Stomach (tissue), 9 donors: ENCODE data around the gene PKN3. TPM values are rescaled to one million over a fixed set of nuclear protein-coding genes. Genes with fewer than 3 reads are reported as not detected.

Source experiments
- DNase-seq, 2 donors: peaks; one replicate each; pipeline versions ENCODE4 v3.0.0 to v3.0.0-alpha.2; 2013 to 2019
- H3K27ac ChIP-seq, 5 donors: fragments of 200-600 bp in 4 of 5; sonication (generic) in 4 of 5; one replicate each; pipeline ENCODE4 v1.5.1; 2013 to 2019; ENCODE audit warnings: mild to moderate bottlenecking in 1 of 5, moderate library complexity in 1 of 5
- H3K27me3 ChIP-seq, 3 donors: fragments of 200-600 bp; sonication (generic); one replicate each; pipeline ENCODE4 v1.5.1; 2017 to 2019; ENCODE audit warnings: mixed run types in 1 of 3
- H3K36me3 ChIP-seq, 4 donors: fragments of 200-600 bp; sonication (generic); 1 replicate in 3 of 4; 2 replicates in 1 of 4; pipeline ENCODE4 v1.5.1; 2016 to 2019
- H3K4me1 ChIP-seq, 4 donors: fragments of 200-600 bp; sonication (generic); one replicate each; pipeline ENCODE4 v1.5.1; 2016 to 2019
- H3K4me3 ChIP-seq, 4 donors: fragments of 200-600 bp; sonication (generic) in 3 of 4; one replicate each; pipeline ENCODE4 v1.5.1; 2016 to 2019; ENCODE audit warnings: mild to moderate bottlenecking in 1 of 4
- H3K9me3 ChIP-seq, 4 donors: fragments of 200-600 bp; sonication (generic); one replicate each; pipeline ENCODE4 v1.5.1; 2016 to 2019
- EP300 ChIP-seq: sonication (generic); formaldehyde crosslinking; IDR thresholded peaks from one replicate; pipeline ENCODE4 v1.6.1; 2017; ENCODE audit warnings: antibody characterized with exemption
- POLR2A ChIP-seq, 4 donors: fragments of 450-650 bp; IDR thresholded peaks; one replicate each; pipeline ENCODE4 v1.6.1; 2016; ENCODE audit warnings: antibody characterized with exemption in 4 of 4, control low read depth in 2 of 4, mild to moderate bottlenecking in 1 of 4, moderate library complexity in 1 of 4
- POLR2AphosphoS5 ChIP-seq, 3 donors: sonication (generic); formaldehyde crosslinking; IDR thresholded peaks; one replicate each; pipeline ENCODE4 v1.6.1; 2016; ENCODE audit warnings: antibody characterized with exemption in 3 of 3
- WGBS, 5 donors: extraction: QIAGEN DNeasy Blood & Tissue Kit in 3 of 5; methylation state at CpG; one replicate each; pipeline versions ENCODE4 v1.1.5 to v1.1.7; 2013 to 2018; 5-methylcytosine and 5-hydroxymethylcytosine counted together
- intact Hi-C: fragments of 100-400 bp; cut with DNase I; formaldehyde crosslinking; loops from one replicate; pipeline ENCODE4 v1.15.1; 2023; ENCODE audit warnings: low total_unique reads
- polyA plus RNA-seq, 3 donors: library from polyadenylated mRNA; stranded (reverse); fragments of 200-250 nt; gene quantifications; one replicate each; pipeline ENCODE4 v1.2.3, GENCODE V29; 2013
- total RNA-seq, 5 donors: library from RNA; depleted of rRNA; stranded (reverse); fragments of >200 nt; gene quantifications; one replicate each; pipeline versions ENCODE4 v1.1.0 to v1.2.3, GENCODE V29; 2014 to 2016
- TF ChIP-seq, protein P1 (sequence below), 7 experiments: fragments of 450-650 bp in 4 of 7; fragments of 200-600 bp in 3 of 7; sonication (generic) in 3 of 7; IDR thresholded peaks; one replicate each; pipeline ENCODE4 v1.5.1; 2016 to 2019; ENCODE audit warnings: antibody characterized with exemption in 7 of 7, control low read depth in 2 of 7, mild to moderate bottlenecking in 1 of 7
- donor health status: healthy with polysubstance abuse.
- donor health status: Bipolar disorder and iron deficiency.
- donor health status: healthy.

Gene PKN3
- total and polyA plus RNA-seq, 8 donors, result 5.0 to 23.2 (median 8.5) TPM

DNA sequence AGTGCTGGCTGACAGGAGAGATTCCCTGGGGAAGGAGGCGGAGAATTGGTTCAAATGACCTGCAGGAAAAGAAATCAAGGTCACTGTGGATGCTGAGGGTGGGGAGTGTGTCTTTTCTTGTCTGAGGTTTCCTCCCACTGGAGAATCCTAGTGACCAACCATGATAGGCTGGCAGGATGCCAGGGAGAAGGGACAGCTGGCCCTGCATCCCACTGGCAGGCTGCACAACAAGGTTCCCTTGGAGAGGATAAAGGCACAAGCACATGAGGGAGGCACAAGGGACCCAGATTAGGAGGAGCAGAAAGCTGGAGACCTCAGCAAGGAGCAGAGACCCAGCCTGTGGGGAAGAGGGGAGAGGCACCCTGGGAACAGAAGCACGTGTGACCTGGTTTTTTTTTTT, 33.1 kb downstream of the PKN3 start:
- TF ChIP-seq EP300 (no peak), POLR2A (IDR thresholded peaks at IDR 0.05) (no peak), POLR2AphosphoS5 (IDR thresholded peaks at IDR 0.05) (no peak)
- TF ChIP-seq, protein P1, sequence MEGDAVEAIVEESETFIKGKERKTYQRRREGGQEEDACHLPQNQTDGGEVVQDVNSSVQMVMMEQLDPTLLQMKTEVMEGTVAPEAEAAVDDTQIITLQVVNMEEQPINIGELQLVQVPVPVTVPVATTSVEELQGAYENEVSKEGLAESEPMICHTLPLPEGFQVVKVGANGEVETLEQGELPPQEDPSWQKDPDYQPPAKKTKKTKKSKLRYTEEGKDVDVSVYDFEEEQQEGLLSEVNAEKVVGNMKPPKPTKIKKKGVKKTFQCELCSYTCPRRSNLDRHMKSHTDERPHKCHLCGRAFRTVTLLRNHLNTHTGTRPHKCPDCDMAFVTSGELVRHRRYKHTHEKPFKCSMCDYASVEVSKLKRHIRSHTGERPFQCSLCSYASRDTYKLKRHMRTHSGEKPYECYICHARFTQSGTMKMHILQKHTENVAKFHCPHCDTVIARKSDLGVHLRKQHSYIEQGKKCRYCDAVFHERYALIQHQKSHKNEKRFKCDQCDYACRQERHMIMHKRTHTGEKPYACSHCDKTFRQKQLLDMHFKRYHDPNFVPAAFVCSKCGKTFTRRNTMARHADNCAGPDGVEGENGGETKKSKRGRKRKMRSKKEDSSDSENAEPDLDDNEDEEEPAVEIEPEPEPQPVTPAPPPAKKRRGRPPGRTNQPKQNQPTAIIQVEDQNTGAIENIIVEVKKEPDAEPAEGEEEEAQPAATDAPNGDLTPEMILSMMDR (IDR thresholded peaks at IDR 0.05), result no peak
- Histone ChIP-seq H3K4me1 (peaks cover 0 to 4% (median 0%) of the 10 kb centered on the region in 4 donors), H3K27ac (no peak overlapping the region), H3K9me3 (no peaks in the 10 kb centered on the region), H3K27me3 (no peaks in the 10 kb centered on the region), H3K36me3 (peaks cover 16 to 84% (median 81%) of the 10 kb centered on the region in 4 donors), H3K4me3 (no peak overlapping the region)
- 68 to 77% (median 75%) methylated on average over 2 of the region's 2 CpGs for WGBS, 5 donors
- no peak for DNase-seq
- intact Hi-C loops, result no loop called here

DNA sequence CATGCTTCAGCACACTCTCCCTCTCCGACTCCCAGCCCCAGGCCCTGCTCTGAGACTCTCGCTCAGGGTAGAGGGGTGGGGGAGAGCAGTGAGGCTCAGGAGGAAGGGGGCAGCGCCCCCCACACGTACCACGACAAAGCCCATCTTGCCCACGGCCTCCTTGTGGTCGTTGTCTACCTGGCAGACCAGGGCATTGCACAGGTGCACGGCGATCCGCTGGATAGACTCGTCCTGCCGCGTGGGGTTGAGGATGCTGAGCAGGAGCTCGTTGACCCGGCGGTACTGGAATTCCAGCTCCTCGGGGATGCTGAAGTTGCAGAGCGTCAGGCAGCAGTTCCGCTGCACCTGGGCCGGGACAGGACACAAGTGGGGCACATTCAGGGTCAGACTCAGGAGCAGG, 40.1 kb downstream of the PKN3 start:
- no peaks in the 10 kb centered on the region for H3K27me3 ChIP-seq
- 80 to 86% (median 82%) methylated on average over 19 to 20 of the region's 20 CpGs for WGBS, 5 donors
- H3K27ac ChIP-seq, result no peak overlapping the region
- no peak overlapping the region for H3K4me3 ChIP-seq
- no peaks in the 10 kb centered on the region for H3K4me1 ChIP-seq
- H3K36me3 ChIP-seq, result peaks cover 24 to 70% (median 68%) of the 10 kb centered on the region in 4 donors
- intact Hi-C loops, result no loop called here
- DNase-seq, result no peak
- no peak for TF ChIP-seq EP300
- TF ChIP-seq POLR2AphosphoS5 (IDR thresholded peaks at IDR 0.05), result no peak
- no peak for TF ChIP-seq POLR2A (IDR thresholded peaks at IDR 0.05)
- TF ChIP-seq, protein P1 (IDR thresholded peaks at IDR 0.05), result no peak
- H3K9me3 ChIP-seq, result no peaks in the 10 kb centered on the region

DNA sequence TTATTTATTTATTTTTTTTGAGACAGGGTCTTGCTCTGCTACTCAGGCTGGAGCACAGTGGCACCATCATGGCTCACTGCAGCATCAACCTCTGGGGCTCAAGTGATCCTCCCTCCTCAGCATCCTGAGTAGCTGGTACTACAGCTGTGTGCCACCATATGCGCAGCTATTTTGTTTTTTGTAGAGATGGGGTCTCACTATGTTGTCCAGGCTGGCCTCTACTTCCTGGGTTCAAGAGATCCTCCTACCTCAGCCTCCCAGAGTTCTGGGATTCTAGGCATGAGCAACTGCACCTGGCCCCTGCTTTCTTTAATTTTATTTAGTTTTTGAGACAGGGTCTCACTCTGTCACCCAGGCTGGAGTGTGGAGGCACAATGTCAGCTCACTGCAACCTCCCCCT, 41.1 kb downstream of the PKN3 start:
- H3K27me3 ChIP-seq, result no peaks in the 10 kb centered on the region
- no peak for DNase-seq
- whole genome bisulfite sequencing, 5 donors, result 92 to 100% (median 96%) methylated on average over 1 of the region's 1 CpG
- intact Hi-C loops, result no loop called here
- TF ChIP-seq POLR2A (IDR thresholded peaks at IDR 0.05) (no peak), EP300 (no peak), POLR2AphosphoS5 (IDR thresholded peaks at IDR 0.05) (no peak)
- TF ChIP-seq, protein P1 (IDR thresholded peaks at IDR 0.05), result no peak
- no peak overlapping the region for H3K27ac ChIP-seq
- H3K36me3 ChIP-seq, result peaks cover 30 to 73% (median 72%) of the 10 kb centered on the region in 4 donors
- no peak overlapping the region for H3K4me3 ChIP-seq
- H3K4me1 ChIP-seq, result no peaks in the 10 kb centered on the region
- H3K9me3 ChIP-seq, result no peaks in the 10 kb centered on the region

DNA sequence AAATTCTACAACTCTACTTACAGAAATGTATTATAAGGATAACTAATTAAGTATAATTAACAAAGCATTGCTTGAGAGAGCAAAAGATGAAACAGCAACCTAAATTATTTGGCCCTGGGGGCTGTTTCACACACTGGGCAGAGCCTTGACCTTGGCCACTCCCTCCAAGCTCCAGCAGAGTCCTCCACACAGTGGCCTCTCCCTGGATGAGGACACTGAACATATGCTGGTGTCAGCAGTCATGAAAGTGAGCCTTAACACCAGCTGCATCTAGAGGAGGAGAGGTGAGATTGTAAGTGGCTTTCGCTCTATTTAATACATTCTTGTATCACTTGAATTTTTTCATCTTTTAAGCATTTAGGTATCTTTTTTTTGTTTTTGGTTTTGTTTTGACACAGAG, 44.9 kb downstream of the PKN3 start:
- no peak for TF ChIP-seq POLR2A (IDR thresholded peaks at IDR 0.05)
- no peak for TF ChIP-seq POLR2AphosphoS5 (IDR thresholded peaks at IDR 0.05)
- TF ChIP-seq EP300, result no peak
- TF ChIP-seq, protein P1 (IDR thresholded peaks at IDR 0.05), result no peak
- H3K4me1 ChIP-seq, result no peaks in the 10 kb centered on the region
- no peaks in the 10 kb centered on the region for H3K9me3 ChIP-seq
- intact Hi-C loops, result no loop called here
- H3K27me3 ChIP-seq, result no peaks in the 10 kb centered on the region
- H3K36me3 ChIP-seq, result peaks cover 35 to 71% (median 68%) of the 10 kb centered on the region in 4 donors
- H3K27ac ChIP-seq, result no peak overlapping the region
- no peak for DNase-seq
- H3K4me3 ChIP-seq, result no peak overlapping the region
- 96 to 100% (median 100%) methylated on average over 1 of the region's 1 CpG for WGBS, 5 donors
